Measurements from ENCODE around the gene PHKA2.

PHKA2 gene

GRCh38 chrX:18886005-18886343 is 97.9 kb downstream of the PHKA2 start:
- in situ Hi-C loops (cut with HindIII; ENCODE audit: low sequenced_read_pairs) = no loop called here
- no peak overlapping the region for H3K4me3 ChIP-seq (ENCODE audit: low read depth, low read length)
- TF ChIP-seq CTCF (IDR thresholded peaks at IDR 0.05; ENCODE audit: low read depth, low read length) = no peak
- DNase-seq (ENCODE audit: low read depth, low spot score) = no peak

GRCh38 chrX:18885328-18886004 is 98.4 kb downstream of the PHKA2 start:
- in situ Hi-C loops (cut with HindIII; ENCODE audit: low sequenced_read_pairs) = no loop called here
- H3K4me3 ChIP-seq (ENCODE audit: low read depth, low read length) = no peak overlapping the region
- peak; percentile 38 for DNase-seq (ENCODE audit: low read depth, low spot score)
- no peak for TF ChIP-seq CTCF (IDR thresholded peaks at IDR 0.05; ENCODE audit: low read depth, low read length)

GRCh38 chrX:18884916-18885315 is 99.0 kb downstream of the PHKA2 start:
- H3K4me3 ChIP-seq (ENCODE audit: low read depth, low read length) = no peak overlapping the region
- DNase-seq (ENCODE audit: low read depth, low spot score) = no peak
- TF ChIP-seq CTCF (IDR thresholded peaks at IDR 0.05; ENCODE audit: low read depth, low read length) = no peak
- in situ Hi-C loops (cut with HindIII; ENCODE audit: low sequenced_read_pairs) = no loop called here

GRCh38 chrX:18883961-18884765 is 99.8 kb downstream of the PHKA2 start:
- DNase-seq (ENCODE audit: low read depth, low spot score) = no peak
- no peak overlapping the region for H3K4me3 ChIP-seq (ENCODE audit: low read depth, low read length)
- no peak for TF ChIP-seq CTCF (IDR thresholded peaks at IDR 0.05; ENCODE audit: low read depth, low read length)
- in situ Hi-C loops (cut with HindIII; ENCODE audit: low sequenced_read_pairs) = no loop called here

- in situ Hi-C loops (cut with HindIII; ENCODE audit: low sequenced_read_pairs) = no loop called here
- no peak for DNase-seq (ENCODE audit: low read depth, low spot score)
- no peak for TF ChIP-seq CTCF (IDR thresholded peaks at IDR 0.05; ENCODE audit: low read depth, low read length)
- no peak overlapping the region for H3K4me3 ChIP-seq (ENCODE audit: low read depth, low read length)
Measured at GRCh38 chrX:18883234-18883960, 100.5 kb downstream of the PHKA2 start.

GRCh38 chrX:18879144-18879543 is 104.8 kb downstream of the PHKA2 start:
- in situ Hi-C loops (cut with HindIII; ENCODE audit: low sequenced_read_pairs) = no loop called here
- DNase-seq (ENCODE audit: low read depth, low spot score) = no peak
- H3K4me3 ChIP-seq (ENCODE audit: low read depth, low read length) = no peak overlapping the region
- TF ChIP-seq CTCF (IDR thresholded peaks at IDR 0.05; ENCODE audit: low read depth, low read length) = no peak
